ENCODE results near the gene CNIH2.
"Not testable (repeated sequence)": the region's sequence is repeated elsewhere in the genome, so short reads cannot be mapped to it uniquely, and the experiment has no call there.

CNIH2 gene

GRCh38 chr11:66277471-66278362, at the start of gene CNIH2:
Gene CNIH2, plus strand, starts transcription at chr11:66278175. Its CDS starts 282 bp downstream, at chr11:66278457.
- peak; percentile 61 for DNase-seq

DNA sequence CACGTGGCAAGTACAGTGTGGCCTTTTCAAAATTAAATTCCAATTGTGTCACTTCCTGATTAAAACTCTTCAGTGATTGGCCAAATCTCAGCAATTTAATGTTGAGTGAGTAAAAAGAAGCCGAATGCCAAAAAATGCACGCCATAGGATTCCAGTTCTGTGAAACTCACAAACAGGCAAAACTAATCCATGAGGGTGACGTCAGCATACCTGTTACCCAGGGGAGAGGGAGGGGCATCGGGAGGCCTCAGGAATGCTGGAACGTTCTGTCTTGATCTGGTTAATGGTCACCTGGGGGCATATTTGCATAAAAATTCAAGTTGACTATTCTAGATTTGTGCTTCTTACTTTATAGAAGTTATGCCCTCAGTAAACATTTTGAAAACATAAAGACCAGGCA, 49.5 kb upstream of the CNIH2 start:
- DNase-seq, result no peak

- DNase-seq, result no peak
Observed at GRCh38 chr11:66230156-66230555, 47.8 kb upstream of the CNIH2 start.

- no peak for DNase-seq
Observed at GRCh38 chr11:66230978-66231377, 47.0 kb upstream of the CNIH2 start.

- no peak for DNase-seq
Observed at GRCh38 chr11:66231561-66231960, 46.4 kb upstream of the CNIH2 start.

- no peak for DNase-seq
Observed at GRCh38 chr11:66232769-66233168, 45.2 kb upstream of the CNIH2 start.

DNA sequence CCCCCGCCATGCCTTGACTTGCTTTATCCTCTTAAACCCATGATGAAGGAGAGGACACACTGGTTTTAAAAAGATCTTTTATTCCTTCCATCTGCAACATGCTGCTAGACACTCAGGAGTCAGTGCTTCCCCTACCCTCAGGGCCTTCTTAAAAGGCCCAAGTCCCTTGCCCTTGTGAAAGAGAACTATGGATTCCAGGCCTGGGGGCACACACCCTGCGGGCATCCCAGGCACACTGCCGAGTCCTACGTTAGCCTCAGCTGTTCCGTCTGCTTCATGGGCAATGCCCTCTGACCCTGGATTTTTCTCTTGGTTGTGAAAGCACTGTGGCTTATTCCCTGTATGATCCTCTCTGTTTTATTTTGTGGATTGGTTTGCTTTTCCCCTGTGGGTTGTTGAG, 44.7 kb upstream of the CNIH2 start:
- no peak for DNase-seq

DNA sequence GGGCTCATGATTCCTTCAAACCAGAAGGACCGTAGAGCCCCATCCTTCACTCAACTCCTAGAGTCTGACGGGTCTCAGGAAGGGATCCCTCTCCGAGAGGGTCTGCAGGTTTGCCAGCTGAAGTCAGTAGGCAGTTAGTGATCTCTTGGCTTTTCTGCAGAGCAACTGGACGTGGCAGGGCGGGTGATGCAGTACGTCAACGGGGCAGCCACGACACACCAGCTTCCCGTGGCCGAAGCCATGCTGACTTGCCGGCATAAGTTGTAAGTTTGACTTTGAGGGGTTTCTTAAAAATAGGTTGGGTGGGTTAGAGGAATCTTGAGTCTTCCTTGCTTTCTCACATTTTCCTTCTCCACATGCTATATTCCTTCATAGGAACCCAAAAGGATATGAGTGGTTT, 42.8 kb upstream of the CNIH2 start:
- no peak for DNase-seq

DNA sequence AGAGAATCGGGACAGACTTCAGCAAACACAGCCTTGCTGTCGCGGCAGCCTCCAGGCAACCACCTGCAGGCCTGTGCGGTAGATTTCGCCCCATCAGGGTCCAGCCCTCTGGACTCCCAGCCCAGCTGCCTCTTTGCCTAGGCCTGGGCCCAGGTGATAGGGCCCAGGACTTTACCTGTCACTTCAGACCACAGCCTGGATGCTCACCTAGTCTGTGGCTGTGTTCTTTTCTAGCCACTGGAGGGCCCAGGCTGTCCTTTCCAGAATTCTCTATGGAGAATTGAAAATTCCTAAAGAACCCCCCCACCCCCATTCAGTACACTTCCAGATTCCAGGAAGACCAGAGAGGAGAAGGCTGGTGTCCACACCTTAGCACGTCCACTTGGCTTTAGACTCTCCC, 40.1 kb upstream of the CNIH2 start:
- DNase-seq, result no peak

DNA sequence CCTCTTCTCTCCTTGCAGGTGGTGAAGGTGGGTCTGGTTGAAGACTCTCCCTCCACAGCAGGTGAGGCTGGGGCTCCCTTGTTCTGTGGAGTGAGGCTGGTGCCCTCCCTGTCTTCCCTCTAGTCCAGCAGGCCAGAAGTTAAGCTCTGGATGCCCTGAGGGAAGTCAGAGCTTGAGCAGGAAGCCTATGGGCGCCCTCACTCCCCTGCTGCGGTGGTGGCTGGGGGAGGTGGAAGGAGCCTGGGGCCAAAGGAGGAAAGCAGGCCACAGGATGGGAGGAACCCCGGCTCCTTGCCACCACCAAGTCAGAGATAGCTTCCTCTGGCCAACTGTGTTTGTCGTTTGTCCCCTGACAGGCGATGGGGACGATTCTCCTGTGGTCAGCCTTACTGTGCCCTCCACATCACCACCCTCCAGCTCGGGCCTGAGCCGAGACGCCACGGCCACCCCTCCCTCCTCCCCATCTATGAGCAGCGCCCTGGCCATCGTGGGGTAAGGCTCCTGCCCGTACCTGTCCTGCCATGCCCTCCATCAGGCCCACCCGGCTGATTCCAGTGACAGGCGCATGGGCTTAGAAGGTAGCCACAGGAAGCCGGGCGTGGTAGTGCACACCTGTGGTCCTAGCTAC, 39.1 kb upstream of the CNIH2 start:
- DNase-seq, result no peak

- no peak for DNase-seq
Observed at GRCh38 chr11:66239511-66239910, 38.5 kb upstream of the CNIH2 start.

DNA sequence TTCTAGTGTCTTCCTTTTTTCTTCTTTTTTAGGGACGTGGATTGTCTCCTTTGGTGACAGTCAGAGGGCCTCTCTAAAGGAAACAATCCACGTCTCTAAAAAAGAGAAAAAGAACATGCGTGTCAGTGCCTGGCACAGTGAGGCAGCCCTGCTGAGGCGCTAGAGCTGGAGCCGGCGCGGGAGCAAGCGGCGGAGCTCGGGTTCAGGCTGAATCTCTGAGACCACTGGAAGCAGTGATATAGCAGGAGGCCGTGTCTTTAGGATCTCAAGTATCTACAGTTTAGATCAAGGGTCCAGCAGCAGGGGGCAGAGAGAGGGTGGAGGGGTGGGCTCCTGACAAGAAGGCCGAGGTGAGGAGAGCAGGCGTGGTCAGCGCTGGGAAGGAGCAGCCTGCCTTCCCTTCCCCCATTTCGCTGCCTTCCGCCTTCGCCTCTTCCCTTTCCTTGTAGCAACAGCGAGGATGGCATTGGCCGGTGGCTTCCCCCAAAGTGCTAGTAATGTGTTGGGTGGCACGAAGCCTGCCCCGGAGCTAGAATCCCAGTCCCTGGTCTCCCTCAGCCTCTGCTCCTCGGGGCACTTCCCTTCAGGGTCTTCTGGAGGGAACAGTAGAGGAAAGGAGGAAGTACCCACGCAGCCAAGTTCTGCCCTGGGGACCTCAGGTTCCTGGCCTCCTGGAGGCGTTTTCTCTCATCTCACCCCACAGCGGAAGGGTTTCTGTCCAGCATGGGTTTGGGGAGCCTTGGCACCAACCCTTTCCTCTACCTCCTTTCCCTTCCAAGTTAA, 37.8 kb upstream of the CNIH2 start:
- no peak for DNase-seq

GRCh38 chr11:66240781-66241136, 37.2 kb upstream of the CNIH2 start:
- DNase-seq, result no peak

- no peak for DNase-seq
Observed at GRCh38 chr11:66242095-66242765, 35.7 kb upstream of the CNIH2 start.

DNA sequence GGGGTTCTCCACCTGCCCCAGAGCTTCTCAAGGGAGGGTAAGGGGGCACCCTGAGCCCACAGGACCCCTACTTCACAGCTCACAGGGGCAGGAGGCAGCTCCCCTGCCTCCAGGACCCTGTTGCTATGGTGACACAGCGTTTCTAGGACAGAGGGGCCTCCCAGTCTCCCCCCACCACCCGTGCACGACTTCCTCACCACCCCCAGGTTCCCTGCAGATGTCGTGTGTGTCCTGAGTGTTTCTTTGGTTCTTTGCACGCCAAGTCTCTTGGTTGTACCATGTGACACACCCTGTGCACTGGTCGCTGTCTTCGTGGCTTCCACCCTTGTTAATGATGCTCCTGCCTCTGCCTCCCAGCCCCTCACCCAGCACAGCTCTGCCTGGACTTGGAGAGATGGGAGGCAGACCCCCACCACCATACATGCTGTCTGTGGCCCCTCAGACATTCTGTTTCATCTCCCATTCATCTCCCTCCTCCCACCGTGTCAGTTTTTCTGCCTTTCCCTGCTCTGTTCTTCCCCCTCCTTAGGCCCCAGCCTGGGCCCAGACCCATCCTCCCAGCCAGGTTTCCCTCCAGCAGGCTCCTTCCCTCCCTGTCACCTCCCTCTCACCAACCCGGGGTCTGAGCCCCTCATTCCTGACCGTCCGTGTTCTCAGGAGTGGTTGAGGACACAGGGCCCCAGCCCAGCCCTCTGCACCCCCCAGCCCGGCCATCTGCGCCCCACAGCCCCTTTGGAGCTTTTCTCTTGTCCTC, 34.0 kb upstream of the CNIH2 start:
- DNase-seq, result peak; percentile 50

GRCh38 chr11:66247295-66247694, 30.7 kb upstream of the CNIH2 start:
- DNase-seq, result no peak

- no peak for DNase-seq
Observed at GRCh38 chr11:66247801-66248200, 30.2 kb upstream of the CNIH2 start.

- DNase-seq, result no peak
Observed at GRCh38 chr11:66248903-66249302, 29.1 kb upstream of the CNIH2 start.

DNA sequence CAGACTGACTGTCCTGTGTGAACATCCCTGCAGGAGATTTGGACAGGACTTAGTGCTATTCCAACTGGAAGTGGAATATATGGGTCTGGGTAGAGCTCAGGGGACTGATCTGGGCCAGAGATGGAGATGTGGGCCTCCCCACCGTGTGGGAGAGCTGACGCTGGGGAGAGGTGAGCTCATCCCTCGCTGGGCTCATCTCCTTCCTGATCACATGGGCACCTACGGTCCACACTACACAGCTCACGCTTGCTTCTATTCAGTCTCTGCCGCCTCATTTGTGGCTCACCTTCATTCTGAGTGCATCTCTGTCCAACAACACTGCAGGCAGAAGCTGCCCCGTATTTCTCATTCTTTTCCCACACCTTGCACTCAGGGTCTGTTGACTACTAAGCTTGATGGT, 26.2 kb upstream of the CNIH2 start:
- DNase-seq, result no peak

- not testable (repeated sequence) for DNase-seq
Observed at GRCh38 chr11:66253081-66253480, 24.9 kb upstream of the CNIH2 start.

DNA sequence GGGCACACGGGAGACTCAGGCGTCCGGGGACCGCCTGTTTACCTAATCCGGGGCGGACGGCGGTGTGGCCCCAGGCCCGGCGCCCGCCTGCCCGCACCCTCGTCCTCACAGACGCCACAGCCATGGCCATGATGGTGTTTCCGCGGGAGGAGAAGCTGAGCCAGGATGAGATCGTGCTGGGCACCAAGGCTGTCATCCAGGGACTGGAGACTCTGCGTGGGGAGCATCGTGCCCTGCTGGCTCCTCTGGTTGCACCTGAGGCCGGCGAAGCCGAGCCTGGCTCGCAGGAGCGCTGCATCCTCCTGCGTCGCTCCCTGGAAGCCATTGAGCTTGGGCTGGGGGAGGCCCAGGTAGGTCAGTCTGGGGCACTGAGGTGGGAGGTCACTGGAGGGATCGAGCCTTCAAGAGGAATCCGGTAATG, 19.5 kb upstream of the CNIH2 start:
- no peak for DNase-seq

- no peak for DNase-seq
Observed at GRCh38 chr11:66259225-66259624, 18.8 kb upstream of the CNIH2 start.
